RWPE2 (cell line): Measurements from ENCODE around the gene CSN2.
A peak's percentile ranks its signal among the peaks of the same experiment; 100 is the strongest.

Experiments
- ATAC-seq: fragments of 200-7000 bp; cut with Tn5 transposase; 3 replicates; pipeline ENCODE4 v1.9.1; 2021; ENCODE audit warnings: low read depth
- DNase-seq: peaks from one replicate; pipeline ENCODE4 v3.0.0-alpha.2; 2020; ENCODE audit warnings: low spot score
- H3K27ac ChIP-seq: fragments of 450-650 bp; 2 replicates; pipeline ENCODE4 v1.5.1; 2017; ENCODE audit warnings: mild to moderate bottlenecking; ENCODE audit not compliant: poor library complexity, severe bottlenecking
- H3K27me3 ChIP-seq: fragments of 250-450 bp; sonication (Bioruptor Pico); 2 replicates; pipeline ENCODE4 v1.5.1; 2021; ENCODE audit warnings: mild to moderate bottlenecking, moderate library complexity; ENCODE audit not compliant: insufficient read depth, poor library complexity, severe bottlenecking
- H3K36me3 ChIP-seq: fragments of 250-450 bp; sonication (Bioruptor Pico); 2 replicates; pipeline ENCODE4 v1.5.1; 2020; ENCODE audit warnings: low read depth, mild to moderate bottlenecking, moderate library complexity
- H3K4me1 ChIP-seq: fragments of 250-450 bp; sonication (Bioruptor Pico); 2 replicates; pipeline ENCODE4 v1.5.1; 2021; ENCODE audit warnings: mild to moderate bottlenecking, moderate library complexity; ENCODE audit not compliant: insufficient read depth, poor library complexity, severe bottlenecking
- H3K4me3 ChIP-seq: fragments of 250-450 bp; sonication (Bioruptor Pico); 2 replicates; pipeline ENCODE4 v1.5.1; 2021; ENCODE audit warnings: mild to moderate bottlenecking, moderate library complexity; ENCODE audit not compliant: severe bottlenecking
- H3K9me3 ChIP-seq: fragments of 250-450 bp; sonication (Bioruptor Pico); 2 replicates; pipeline ENCODE4 v1.5.1; 2021; ENCODE audit warnings: mild to moderate bottlenecking, moderate library complexity; ENCODE audit not compliant: severe bottlenecking
- TF ChIP-seq, protein P1 (sequence below): fragments of 450-650 bp; IDR thresholded peaks from one replicate; pipeline ENCODE4 v1.5.1; 2017; ENCODE audit warnings: mild to moderate bottlenecking, moderate library complexity; ENCODE audit not compliant: poor library complexity, severe bottlenecking

The CSN2 gene

DNA sequence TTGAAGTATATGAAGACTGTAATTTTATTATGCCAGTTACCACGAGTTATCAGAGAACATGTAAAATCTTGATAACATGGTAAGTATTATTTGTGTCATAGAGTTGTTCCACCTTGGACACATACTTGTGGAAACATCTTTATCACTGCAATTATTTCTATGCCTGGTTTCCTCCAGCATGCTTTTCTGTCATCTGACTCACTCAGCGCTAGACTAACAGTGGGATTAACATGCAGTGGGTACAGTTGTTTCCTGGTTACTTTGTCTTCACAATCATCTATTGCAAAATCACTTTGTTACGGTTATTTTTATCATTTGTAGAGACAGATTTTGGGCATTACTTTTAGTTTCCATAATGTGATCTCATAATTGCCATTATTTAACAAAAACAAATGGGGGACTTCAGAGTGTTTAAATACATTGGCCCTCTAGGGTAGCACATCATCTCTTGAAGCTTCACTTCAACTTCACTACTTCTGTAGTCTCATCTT, 30.0 kb upstream of the CSN2 start, which contains the start of gene STATH:
STATH (plus strand) TSS at position 441 of the 491 bp plus-strand sequence. CDS start 2,472 bp downstream, outside the sequence.
- no peaks in the 10 kb centered on the region for H3K36me3 ChIP-seq
- TF ChIP-seq, protein P1, sequence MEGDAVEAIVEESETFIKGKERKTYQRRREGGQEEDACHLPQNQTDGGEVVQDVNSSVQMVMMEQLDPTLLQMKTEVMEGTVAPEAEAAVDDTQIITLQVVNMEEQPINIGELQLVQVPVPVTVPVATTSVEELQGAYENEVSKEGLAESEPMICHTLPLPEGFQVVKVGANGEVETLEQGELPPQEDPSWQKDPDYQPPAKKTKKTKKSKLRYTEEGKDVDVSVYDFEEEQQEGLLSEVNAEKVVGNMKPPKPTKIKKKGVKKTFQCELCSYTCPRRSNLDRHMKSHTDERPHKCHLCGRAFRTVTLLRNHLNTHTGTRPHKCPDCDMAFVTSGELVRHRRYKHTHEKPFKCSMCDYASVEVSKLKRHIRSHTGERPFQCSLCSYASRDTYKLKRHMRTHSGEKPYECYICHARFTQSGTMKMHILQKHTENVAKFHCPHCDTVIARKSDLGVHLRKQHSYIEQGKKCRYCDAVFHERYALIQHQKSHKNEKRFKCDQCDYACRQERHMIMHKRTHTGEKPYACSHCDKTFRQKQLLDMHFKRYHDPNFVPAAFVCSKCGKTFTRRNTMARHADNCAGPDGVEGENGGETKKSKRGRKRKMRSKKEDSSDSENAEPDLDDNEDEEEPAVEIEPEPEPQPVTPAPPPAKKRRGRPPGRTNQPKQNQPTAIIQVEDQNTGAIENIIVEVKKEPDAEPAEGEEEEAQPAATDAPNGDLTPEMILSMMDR: no peak
- H3K27ac ChIP-seq: no peak within 1 kb of the TSS
- DNase-seq (no peak), ATAC-seq (0 out of 3 replicates have a peak, but pooled peaks have one; percentile 36)
- H3K27me3 ChIP-seq: peaks cover 3% of the 10 kb centered on the region
- no peaks in the 10 kb centered on the region for H3K9me3 ChIP-seq
- H3K4me3 ChIP-seq: no peak within 1 kb of the TSS
- H3K4me1 ChIP-seq: no peaks in the 10 kb centered on the region

DNA sequence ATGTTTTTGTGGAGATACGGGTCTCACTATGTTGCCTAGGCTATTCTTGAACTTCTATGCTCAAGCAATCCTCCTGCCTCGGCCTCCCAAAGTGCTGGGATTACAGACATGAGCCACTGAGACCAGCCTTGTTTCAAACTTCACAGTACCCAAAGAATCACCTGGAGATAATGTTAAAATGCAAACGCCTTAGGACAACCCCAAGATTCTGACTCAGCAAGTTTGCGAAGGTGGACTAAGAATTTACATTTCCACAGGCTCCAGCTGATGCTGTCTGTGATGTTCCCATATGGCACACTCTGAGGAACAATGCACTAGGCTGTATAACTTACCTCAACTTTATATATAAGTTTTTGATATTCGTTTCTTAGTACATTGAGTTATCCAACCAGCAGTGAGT, 29.3 kb upstream of the CSN2 start:
- Histone ChIP-seq H3K9me3 (no peaks in the 10 kb centered on the region), H3K36me3 (no peaks in the 10 kb centered on the region), H3K27me3 (peaks cover 3% of the 10 kb centered on the region), H3K4me1 (no peaks in the 10 kb centered on the region), H3K4me3 (no peak overlapping the region), H3K27ac (no peak overlapping the region)
- DNase-seq: no peak
- no peak for ATAC-seq
- TF ChIP-seq, protein P1: no peak

DNA sequence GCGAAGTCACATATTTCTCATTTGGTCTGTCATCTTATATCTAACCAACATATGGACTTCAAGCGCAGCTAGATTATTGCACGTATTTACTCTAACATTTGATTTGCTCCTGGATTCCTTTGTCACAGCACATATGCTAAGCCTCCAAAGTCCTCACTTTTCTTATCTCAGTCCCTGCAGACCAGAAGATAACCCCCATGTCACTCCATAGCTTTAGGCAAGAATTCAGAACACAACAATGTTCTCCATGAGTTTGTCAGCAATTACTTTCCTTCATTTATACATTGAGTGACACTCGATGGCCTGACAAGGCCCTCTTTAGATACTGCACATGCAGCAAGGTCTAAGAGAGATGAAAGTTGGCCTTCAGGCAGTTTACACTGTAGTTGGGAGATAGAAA, 25.5 kb upstream of the CSN2 start:
- ATAC-seq (no peak), DNase-seq (no peak)
- Histone ChIP-seq H3K36me3 (no peaks in the 10 kb centered on the region), H3K4me1 (no peaks in the 10 kb centered on the region), H3K27ac (no peak overlapping the region), H3K27me3 (peaks cover 3% of the 10 kb centered on the region), H3K9me3 (no peaks in the 10 kb centered on the region), H3K4me3 (no peak overlapping the region)
- TF ChIP-seq, protein P1: no peak

DNA sequence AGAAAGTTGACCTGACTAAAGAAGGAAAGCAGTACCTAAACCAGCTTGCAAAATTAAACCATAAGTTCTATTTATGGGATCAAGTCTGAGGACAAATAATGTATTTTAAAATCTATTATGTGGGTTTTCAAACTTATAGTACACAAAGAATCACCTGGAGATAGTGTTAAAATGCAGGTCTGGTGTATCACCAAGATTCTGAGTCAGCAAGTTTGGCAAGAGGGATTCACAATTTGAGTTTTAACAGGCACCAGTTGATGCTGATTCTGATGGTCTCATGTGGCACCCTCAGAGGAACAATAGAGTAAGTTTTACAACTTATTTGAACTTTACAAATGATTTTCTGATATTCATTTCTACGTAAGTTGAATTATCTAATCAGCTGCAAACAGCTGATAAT, 21.1 kb upstream of the CSN2 start:
- Histone ChIP-seq H3K27ac (no peak overlapping the region), H3K4me3 (no peak overlapping the region), H3K27me3 (no peaks in the 10 kb centered on the region), H3K4me1 (no peaks in the 10 kb centered on the region), H3K9me3 (no peaks in the 10 kb centered on the region), H3K36me3 (no peaks in the 10 kb centered on the region)
- DNase-seq: no peak
- ATAC-seq: no peak
- TF ChIP-seq, protein P1: no peak

DNA sequence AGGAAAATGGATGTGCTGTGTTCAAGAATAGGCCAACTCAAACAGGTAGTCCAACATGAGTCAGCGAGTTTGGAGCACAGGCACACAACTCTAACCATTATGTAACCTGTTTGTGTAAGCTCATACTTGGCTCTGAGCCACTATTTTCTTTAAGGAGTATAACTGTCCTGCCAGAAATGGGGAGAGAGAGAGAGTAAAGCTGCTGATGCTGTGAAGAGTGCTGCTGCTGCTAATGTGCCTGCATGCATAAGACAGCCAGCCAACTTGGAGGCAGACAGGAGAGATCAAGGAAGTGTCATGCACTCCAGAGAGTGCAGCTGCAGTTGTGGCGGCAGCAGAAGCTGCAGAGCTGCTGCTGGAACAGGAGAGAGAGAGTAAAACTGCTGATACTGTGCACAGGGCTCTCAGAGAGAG, 18.5 kb upstream of the CSN2 start:
- no peak overlapping the region for H3K27ac ChIP-seq
- TF ChIP-seq, protein P1: no peak
- no peak for DNase-seq
- H3K4me1 ChIP-seq: no peaks in the 10 kb centered on the region
- H3K9me3 ChIP-seq: no peaks in the 10 kb centered on the region
- no peaks in the 10 kb centered on the region for H3K36me3 ChIP-seq
- peak; percentile 75 for ATAC-seq
- no peaks in the 10 kb centered on the region for H3K27me3 ChIP-seq
- no peak overlapping the region for H3K4me3 ChIP-seq
